H9 (cell line): ENCODE measurements around the gene CCDC157. TPM values are rescaled to one million over a fixed set of nuclear protein-coding genes. Genes with fewer than 3 reads are reported as not detected.

ENCODE experiments used
- DNase-seq: peaks from one replicate; pipeline ENCODE4 v3.0.0-alpha.2; 2017
- H2AFZ ChIP-seq: one replicate; pipeline ENCODE4 v1.6.1; 2013; ENCODE audit warnings: mild to moderate bottlenecking, low read length, control low read depth, moderate library complexity
- H2AK5ac ChIP-seq: 2 replicates; pipeline ENCODE4 v1.6.1; 2013; ENCODE audit warnings: low read length, control low read depth, mixed read lengths; ENCODE audit not compliant: insufficient read length
- H2BK120ac ChIP-seq: one replicate; pipeline ENCODE4 v1.6.1; 2013; ENCODE audit warnings: low read depth, mild to moderate bottlenecking, low read length, control low read depth, inconsistent platforms; ENCODE audit not compliant: poor library complexity, severe bottlenecking
- H2BK12ac ChIP-seq: 2 replicates; pipeline ENCODE4 v1.6.1; 2013; ENCODE audit warnings: low read length, control low read depth, mixed read lengths, low read depth; ENCODE audit not compliant: insufficient read length
- H2BK15ac ChIP-seq: 2 replicates; pipeline ENCODE4 v1.6.1; 2013; ENCODE audit warnings: low read depth, low read length, control low read depth
- H2BK20ac ChIP-seq: one replicate; pipeline ENCODE4 v1.6.1; 2013; ENCODE audit warnings: low read depth, mild to moderate bottlenecking, low read length, control low read depth, inconsistent platforms; ENCODE audit not compliant: poor library complexity, severe bottlenecking
- H2BK5ac ChIP-seq: 2 replicates; pipeline ENCODE4 v1.6.1; 2013; ENCODE audit warnings: low read length, control low read depth, mixed read lengths; ENCODE audit not compliant: insufficient read length
- H3K14ac ChIP-seq: 2 replicates; pipeline ENCODE4 v1.6.1; 2013; ENCODE audit warnings: low read length, control low read depth; ENCODE audit not compliant: insufficient read depth
- H3K18ac ChIP-seq: 2 replicates; pipeline ENCODE4 v1.6.1; 2013; ENCODE audit warnings: low read depth, mild to moderate bottlenecking, mixed read lengths, low read length, control low read depth; ENCODE audit not compliant: insufficient read length
- H3K23ac ChIP-seq: 2 replicates; pipeline ENCODE4 v1.6.1; 2013; ENCODE audit warnings: low read length, control low read depth, mixed read lengths, low read depth; ENCODE audit not compliant: insufficient read length
- H3K23me2 ChIP-seq: 2 replicates; pipeline ENCODE4 v1.6.1; 2013; ENCODE audit warnings: low read depth, mild to moderate bottlenecking, mixed read lengths, low read length, control low read depth; ENCODE audit not compliant: insufficient read length, poor library complexity, severe bottlenecking
- H3K27ac ChIP-seq: 2 replicates; pipeline ENCODE4 v1.5.1; 2013; ENCODE audit warnings: low read length, control low read depth, mixed read lengths, low read depth; ENCODE audit not compliant: insufficient read length
- H3K27me3 ChIP-seq: 2 replicates; pipeline ENCODE4 v1.6.1; 2013; ENCODE audit warnings: low read length, control low read depth, inconsistent platforms; ENCODE audit not compliant: insufficient read depth
- H3K4ac ChIP-seq: 2 replicates; pipeline ENCODE4 v1.6.1; 2013; ENCODE audit warnings: low read depth, mild to moderate bottlenecking, control low read depth, inconsistent platforms, low read length, moderate library complexity
- H3K4me1 ChIP-seq: 2 replicates; pipeline ENCODE4 v1.6.1; 2013; ENCODE audit warnings: low read length, control low read depth, inconsistent platforms; ENCODE audit not compliant: insufficient read depth
- H3K4me2 ChIP-seq: 2 replicates; pipeline ENCODE4 v1.6.1; 2013; ENCODE audit warnings: low read length, control low read depth, mixed read lengths; ENCODE audit not compliant: insufficient read length, insufficient read depth
- H3K56ac ChIP-seq: 2 replicates; pipeline ENCODE4 v1.6.1; 2013; ENCODE audit warnings: low read depth, mild to moderate bottlenecking, mixed read lengths, low read length, control low read depth; ENCODE audit not compliant: insufficient read length
- H3K79me1 ChIP-seq: 2 replicates; pipeline ENCODE4 v1.6.1; 2013; ENCODE audit warnings: low read depth, mild to moderate bottlenecking, moderate library complexity, low read length, control low read depth, inconsistent platforms; ENCODE audit not compliant: insufficient read depth, poor library complexity, severe bottlenecking
- H3K79me2 ChIP-seq: 2 replicates; pipeline ENCODE4 v1.6.1; 2013; ENCODE audit warnings: low read length, control low read depth, inconsistent platforms; ENCODE audit not compliant: insufficient read depth
- H3K9ac ChIP-seq: 2 replicates; pipeline ENCODE4 v1.6.1; 2013; ENCODE audit warnings: low read length, control low read depth, mixed read lengths; ENCODE audit not compliant: insufficient read length; ENCODE audit errors: extremely low read depth
- H3K9me3 ChIP-seq: one replicate; pipeline ENCODE4 v1.6.1; 2013; ENCODE audit warnings: low read depth, low read length, inconsistent platforms; ENCODE audit not compliant: control insufficient read depth
- H3T11ph ChIP-seq: one replicate; pipeline ENCODE4 v1.6.1; 2013; ENCODE audit warnings: mild to moderate bottlenecking, low read length, control low read depth, inconsistent platforms
- H4K20me1 ChIP-seq: one replicate; pipeline ENCODE4 v1.6.1; 2013; ENCODE audit not compliant: control insufficient read depth, insufficient read length, insufficient read depth
- H4K5ac ChIP-seq: 2 replicates; pipeline ENCODE4 v1.6.1; 2013; ENCODE audit warnings: low read depth, mild to moderate bottlenecking, mixed read lengths, low read length, control low read depth; ENCODE audit not compliant: insufficient read length
- H4K8ac ChIP-seq: replicated peaks from 2 replicates; pipeline ENCODE4 v1.6.1; 2013; ENCODE audit warnings: low read length, control low read depth, mixed read lengths, low read depth; ENCODE audit not compliant: insufficient read length
- H4K91ac ChIP-seq: 2 replicates; pipeline ENCODE4 v1.6.1; 2013; ENCODE audit warnings: low read depth, mild to moderate bottlenecking, moderate library complexity, mixed read lengths, low read length, control low read depth; ENCODE audit not compliant: insufficient read length
- H3K27ac Mint-ChIP-seq, 3 experiments: 2 replicates in 2 of 3; 3 replicates in 1 of 3; pipeline ENCODE4 v1.8.0; 2020 to 2021; ENCODE audit warnings: mixed read lengths in 3 of 3, mild to moderate bottlenecking in 1 of 3, moderate library complexity in 1 of 3
- H3K27me3 Mint-ChIP-seq: 2 replicates; pipeline ENCODE4 v1.8.0; 2021; ENCODE audit warnings: low read depth, mild to moderate bottlenecking, moderate library complexity, mixed read lengths
- H3K36me3 Mint-ChIP-seq, 3 experiments: 2 replicates in 2 of 3; 3 replicates in 1 of 3; pipeline ENCODE4 v1.8.0; 2020 to 2021; ENCODE audit warnings: low read depth in 3 of 3, mixed read lengths in 3 of 3; ENCODE audit not compliant: insufficient read depth in 1 of 3
- H3K4me1 Mint-ChIP-seq, 2 experiments: 2 replicates each; pipeline ENCODE4 v1.8.0; 2020; ENCODE audit warnings: mixed read lengths in 2 of 2
- H3K4me3 Mint-ChIP-seq, 2 experiments: 2 replicates in 1 of 2; 3 replicates in 1 of 2; pipeline ENCODE4 v1.8.0; 2020 to 2021; ENCODE audit warnings: mild to moderate bottlenecking in 2 of 2, mixed read lengths in 2 of 2, moderate library complexity in 1 of 2
- H3K9me3 Mint-ChIP-seq, 2 experiments: 2 replicates in 1 of 2; 3 replicates in 1 of 2; pipeline ENCODE4 v1.8.0; 2020; ENCODE audit warnings: mild to moderate bottlenecking in 2 of 2, mixed read lengths in 2 of 2, moderate library complexity in 1 of 2
- WGBS: extraction: QIAGEN DNeasy Blood & Tissue Kit; methylation state at CpG from one replicate; pipeline ENCODE4 v1.1.7; 2013; ENCODE audit warnings: missing lambda C conversion rate, low lambda C conversion rate, mixed read lengths; ENCODE audit not compliant: insufficient read length; ENCODE audit errors: extremely low coverage; 5-methylcytosine and 5-hydroxymethylcytosine counted together
- total RNA-seq: library from RNA; stranded (reverse); gene quantifications from 2 replicates; pipeline ENCODE4 v1.2.1, GENCODE V29; 2021
- TF ChIP-seq, protein P1 (sequence below): fragments of 200-600 bp; sonication (generic); conservative IDR thresholded peaks from 3 replicates; pipeline ENCODE4 v1.8.0; 2021; ENCODE audit warnings: antibody characterized with exemption, mild to moderate bottlenecking

The CCDC157 gene
- total RNA-seq, 1 experiment from 2014 or later, result 4.3 TPM

DNA sequence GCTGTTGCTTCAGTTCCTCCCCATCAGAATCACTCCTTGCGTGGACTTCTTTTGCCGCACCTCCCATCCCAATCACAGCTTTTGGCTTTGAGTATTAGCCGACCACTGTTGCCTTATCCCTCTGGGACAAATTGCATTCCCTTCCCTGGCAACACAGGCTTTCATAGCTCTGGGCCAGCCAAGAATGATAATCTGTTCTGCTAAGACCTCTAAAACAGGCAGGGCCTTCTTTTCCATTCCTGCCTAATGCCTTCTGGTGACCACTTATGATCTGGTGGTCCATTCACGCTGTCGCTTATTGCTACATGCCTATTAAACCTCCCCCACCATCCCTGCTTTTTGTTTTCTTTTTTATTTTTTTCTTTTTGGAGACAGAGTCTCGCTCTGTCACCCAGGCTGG is 49.6 kb downstream of the CCDC157 start:
- Histone ChIP-seq H2BK12ac (no peak overlapping the region), H3T11ph (no peak overlapping the region), H4K91ac (no peak overlapping the region), H3K9me3 (no peaks in the 10 kb centered on the region), H2BK5ac (no peak overlapping the region), H2BK20ac (no peak overlapping the region), H3K4me2 (no peak overlapping the region), H2AFZ (no peak overlapping the region), H4K8ac (no peak overlapping the region), H3K18ac (no peak overlapping the region), H3K79me1 (no peaks in the 10 kb centered on the region), H3K23me2 (no peaks in the 10 kb centered on the region), H4K5ac (no peak overlapping the region), H4K20me1 (no peaks in the 10 kb centered on the region), H3K9ac (no peak overlapping the region), H3K27ac (no peak overlapping the region), H3K4me1 (no peaks in the 10 kb centered on the region; the same call in 1 of the 2 replicates), H3K27me3 (no peaks in the 10 kb centered on the region), H2BK120ac (no peak overlapping the region), H3K23ac (no peak overlapping the region), H3K14ac (no peak overlapping the region), H3K56ac (no peak overlapping the region), H3K4ac (no peak overlapping the region), H2BK15ac (no peak overlapping the region), H2AK5ac (no peak overlapping the region), H3K79me2 (no peaks in the 10 kb centered on the region)
- TF ChIP-seq, protein P1, sequence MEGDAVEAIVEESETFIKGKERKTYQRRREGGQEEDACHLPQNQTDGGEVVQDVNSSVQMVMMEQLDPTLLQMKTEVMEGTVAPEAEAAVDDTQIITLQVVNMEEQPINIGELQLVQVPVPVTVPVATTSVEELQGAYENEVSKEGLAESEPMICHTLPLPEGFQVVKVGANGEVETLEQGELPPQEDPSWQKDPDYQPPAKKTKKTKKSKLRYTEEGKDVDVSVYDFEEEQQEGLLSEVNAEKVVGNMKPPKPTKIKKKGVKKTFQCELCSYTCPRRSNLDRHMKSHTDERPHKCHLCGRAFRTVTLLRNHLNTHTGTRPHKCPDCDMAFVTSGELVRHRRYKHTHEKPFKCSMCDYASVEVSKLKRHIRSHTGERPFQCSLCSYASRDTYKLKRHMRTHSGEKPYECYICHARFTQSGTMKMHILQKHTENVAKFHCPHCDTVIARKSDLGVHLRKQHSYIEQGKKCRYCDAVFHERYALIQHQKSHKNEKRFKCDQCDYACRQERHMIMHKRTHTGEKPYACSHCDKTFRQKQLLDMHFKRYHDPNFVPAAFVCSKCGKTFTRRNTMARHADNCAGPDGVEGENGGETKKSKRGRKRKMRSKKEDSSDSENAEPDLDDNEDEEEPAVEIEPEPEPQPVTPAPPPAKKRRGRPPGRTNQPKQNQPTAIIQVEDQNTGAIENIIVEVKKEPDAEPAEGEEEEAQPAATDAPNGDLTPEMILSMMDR, result no peak
- H3K4me3 Mint-ChIP-seq, result no peak overlapping the region
- peaks cover 10 to 12% of the 10 kb centered on the region in 2 experiments for H3K4me1 Mint-ChIP-seq
- no peaks in the 10 kb centered on the region; a peak in 1 of 5 replicates for H3K9me3 Mint-ChIP-seq
- H3K36me3 Mint-ChIP-seq, result peaks cover 6 to 50% (median 16%) of the 10 kb centered on the region in 3 experiments; a peak in 6 of 7 replicates
- DNase-seq, result no peak
- no CpG with 5 or more reads among the region's 6 CpGs for WGBS
- no peak overlapping the region for H3K27ac Mint-ChIP-seq
- no peaks in the 10 kb centered on the region for H3K27me3 Mint-ChIP-seq
